Measurements from ENCODE around the gene KHDC4.

KHDC4 gene

DNA sequence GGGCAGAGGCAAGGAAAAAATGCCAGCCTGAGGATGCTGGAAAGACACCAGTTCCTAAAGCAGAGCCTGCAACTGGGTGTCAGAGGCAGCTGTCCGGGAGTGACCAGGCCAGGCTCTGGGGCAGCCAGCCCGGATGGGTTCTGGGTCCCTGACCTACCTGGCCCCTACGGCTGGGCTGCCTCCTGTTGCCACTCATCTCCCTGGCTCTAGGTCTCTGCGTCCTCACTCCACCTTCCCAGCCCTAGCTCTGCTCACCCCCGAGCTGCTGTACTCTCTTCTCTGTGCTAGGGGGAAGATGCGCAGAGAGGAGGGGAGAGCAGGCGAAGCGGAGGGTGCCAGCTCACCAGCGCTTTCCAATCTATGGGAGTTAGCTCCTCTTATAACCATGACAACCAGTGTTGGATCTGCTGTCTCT is 35.2 kb upstream of the KHDC4 start:
- DNase-seq (ENCODE audit: low read depth): no peak

DNA sequence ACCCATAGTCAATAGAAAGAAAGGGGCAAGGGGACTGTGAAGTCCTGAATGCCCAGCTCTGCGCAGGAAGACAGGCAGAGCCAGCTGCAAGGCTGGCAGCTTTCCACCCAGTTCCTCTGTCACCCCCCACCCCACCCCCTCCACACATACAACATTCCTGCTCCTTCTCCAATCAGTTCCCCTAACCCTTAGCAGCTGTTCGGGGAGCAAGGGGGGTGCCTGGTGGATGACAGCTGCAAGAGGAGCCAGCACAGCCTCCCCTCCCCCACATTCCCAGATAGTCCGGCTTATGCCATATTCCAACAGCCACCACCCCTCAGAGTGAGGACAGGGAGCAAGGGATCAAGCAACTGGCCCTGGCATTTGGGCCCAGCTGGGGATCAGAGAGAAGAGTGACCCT is 34.5 kb upstream of the KHDC4 start:
- DNase-seq (ENCODE audit: low read depth): no peak

DNA sequence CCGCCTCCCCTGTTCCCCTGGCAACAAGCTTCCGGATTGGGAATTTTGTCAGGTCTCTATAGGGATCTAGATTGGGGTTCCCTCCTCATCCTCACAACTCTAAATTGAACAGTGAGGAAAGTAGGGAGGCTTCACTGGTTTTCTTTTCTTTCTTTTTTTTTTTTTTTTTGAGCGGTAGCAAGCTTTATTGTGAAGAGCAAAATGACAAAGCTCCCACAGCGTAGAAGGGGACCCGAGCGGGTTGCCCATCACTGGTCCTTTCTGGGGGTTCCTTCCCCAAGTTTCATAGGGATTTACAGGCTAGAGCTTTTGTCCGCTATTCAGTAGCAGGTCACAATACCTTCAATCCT is 33.8 kb upstream of the KHDC4 start:
- DNase-seq (ENCODE audit: low read depth): no peak

DNA sequence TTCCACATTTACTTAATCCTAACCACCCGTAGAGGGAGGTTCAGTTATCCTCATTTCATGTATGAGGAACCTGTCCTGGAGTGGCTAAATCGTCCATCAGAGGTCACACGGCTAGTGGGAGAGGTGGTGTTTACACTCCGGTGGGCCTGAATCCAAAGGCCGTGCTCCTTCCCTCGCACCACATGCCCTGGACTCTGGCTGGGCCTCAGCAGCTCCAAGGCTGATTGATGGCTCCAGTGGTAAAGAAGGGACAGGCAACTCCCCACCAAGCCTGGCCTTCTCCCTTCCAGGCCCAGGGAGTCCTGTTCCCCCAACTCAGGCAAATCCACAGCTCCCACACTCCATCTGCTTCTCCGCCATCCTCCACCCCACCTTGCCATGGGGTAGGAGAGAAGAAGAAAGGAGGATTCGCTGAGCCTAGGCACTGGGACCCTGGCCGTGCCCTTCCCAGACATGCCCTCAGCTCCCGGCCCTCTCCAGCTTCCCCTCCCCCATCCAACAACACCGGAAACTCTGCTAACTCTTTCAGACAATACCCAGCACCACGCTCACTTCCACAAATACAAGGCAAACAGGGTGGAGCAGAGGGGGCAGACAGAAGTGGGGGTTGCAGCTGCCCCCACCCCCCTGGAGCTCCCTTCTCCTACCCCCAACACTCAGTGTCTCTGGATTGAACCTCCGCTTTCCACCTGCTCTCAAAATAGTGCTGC is 33.3 kb upstream of the KHDC4 start:
- no peak for DNase-seq (ENCODE audit: low read depth)

DNA sequence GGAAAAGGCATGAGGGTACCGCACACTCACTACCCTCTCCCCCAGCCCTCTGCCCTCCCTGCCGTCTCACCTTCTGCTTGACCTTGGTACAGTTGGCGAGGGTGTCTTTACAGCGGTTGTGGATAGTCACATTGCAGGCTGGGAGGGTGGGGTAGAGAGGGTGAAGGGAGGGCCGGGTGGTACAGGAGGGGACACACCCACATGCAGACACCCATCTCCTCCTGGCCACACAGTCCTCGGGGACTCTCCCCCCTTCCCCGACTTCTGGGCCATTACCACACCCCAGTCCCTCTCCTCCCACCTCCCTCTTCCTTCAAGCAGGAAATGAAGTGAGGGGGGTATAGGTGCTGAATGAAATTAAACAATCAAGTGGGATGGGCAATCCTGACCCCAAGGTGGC is 32.5 kb upstream of the KHDC4 start:
- no peak for DNase-seq (ENCODE audit: low read depth)

DNA sequence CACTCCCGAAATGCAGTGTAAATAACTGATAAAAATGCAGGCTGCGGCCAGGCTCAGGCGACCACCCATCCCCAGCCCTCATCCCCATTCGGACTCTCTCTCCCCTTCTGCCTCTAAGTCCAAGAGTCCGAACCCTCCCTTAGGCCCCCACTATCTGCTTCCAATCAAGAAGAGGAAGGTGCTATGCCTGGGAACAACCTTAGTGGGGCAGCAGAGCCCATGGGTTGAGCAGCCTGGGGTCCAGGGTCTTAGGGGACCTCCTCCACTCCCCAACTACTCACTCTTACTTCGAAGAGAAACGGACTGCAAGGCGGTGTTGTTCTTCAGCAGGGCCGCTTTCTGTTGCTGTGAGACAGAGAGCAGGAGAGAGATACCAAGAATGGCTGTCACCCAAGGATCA is 31.9 kb upstream of the KHDC4 start:
- no peak for DNase-seq (ENCODE audit: low read depth)

DNA sequence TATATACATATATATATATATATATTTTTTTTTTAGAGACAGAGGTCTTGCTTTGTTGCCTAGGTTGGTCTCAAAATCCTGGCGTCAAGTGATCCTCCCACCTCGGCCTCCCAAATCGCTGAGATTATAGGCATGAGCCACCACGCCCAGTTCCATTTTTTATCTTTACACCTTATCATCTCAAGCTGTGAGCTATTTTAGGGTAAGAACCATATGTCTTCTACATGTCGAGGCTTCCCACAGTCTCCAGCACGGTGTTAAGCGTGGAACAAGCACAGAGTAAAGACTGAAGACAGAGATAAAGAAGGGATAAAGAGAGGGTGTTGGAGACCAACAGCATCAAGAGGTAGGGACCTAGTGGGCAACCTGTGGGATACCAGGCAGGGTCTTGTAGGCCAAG is 30.0 kb upstream of the KHDC4 start:
- DNase-seq (ENCODE audit: low read depth): no peak

DNA sequence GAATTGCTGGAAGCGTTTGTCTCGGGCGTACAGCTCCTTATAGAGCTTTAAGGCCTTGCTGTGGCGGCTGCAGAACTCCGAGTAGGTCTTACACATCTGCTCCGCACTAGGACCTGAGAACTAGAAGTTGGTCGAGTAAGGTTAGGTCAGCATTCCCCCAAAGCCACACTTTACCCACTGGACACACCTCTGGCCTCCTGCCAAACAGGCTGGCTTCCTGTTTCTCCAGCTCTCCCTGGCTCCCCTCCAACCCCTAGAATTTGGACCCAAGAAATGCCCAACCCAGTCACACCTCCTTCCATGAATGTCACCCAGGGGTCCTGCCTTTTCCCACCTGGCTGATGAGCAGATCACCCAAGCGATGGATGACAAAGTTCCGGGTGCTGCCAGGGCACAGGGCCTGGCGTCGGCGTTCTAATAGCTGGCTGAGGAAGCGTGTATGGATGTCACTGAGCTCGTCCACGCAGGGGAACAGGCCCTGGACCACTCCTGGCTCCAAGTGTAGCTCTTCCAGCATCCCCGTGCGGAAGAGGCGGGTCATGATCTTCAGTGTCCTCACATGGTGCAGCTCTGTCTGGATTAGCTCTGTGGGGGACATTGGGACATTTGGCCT is 28.5 kb upstream of the KHDC4 start:
- no peak for DNase-seq (ENCODE audit: low read depth)

DNA sequence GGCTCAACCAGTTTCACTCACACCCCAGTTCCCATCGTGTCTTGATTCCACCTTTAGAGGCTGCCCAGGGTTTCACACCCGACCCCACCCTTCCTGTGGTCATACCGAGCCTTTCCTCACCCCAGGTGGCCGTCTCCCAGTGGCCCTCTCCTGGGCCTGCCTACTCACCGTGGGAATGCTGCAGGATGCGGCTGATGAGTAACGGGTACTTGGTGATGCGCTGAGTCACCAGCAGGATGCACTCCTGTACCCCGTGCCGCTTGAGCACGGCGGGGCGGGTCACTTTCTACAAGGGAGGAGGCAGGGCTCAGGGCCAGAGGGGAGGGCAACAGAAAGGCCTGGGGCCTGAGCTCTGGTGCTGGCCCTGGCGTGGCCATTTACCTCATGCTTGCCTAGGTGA is 27.7 kb upstream of the KHDC4 start:
- DNase-seq (ENCODE audit: low read depth): no peak

DNA sequence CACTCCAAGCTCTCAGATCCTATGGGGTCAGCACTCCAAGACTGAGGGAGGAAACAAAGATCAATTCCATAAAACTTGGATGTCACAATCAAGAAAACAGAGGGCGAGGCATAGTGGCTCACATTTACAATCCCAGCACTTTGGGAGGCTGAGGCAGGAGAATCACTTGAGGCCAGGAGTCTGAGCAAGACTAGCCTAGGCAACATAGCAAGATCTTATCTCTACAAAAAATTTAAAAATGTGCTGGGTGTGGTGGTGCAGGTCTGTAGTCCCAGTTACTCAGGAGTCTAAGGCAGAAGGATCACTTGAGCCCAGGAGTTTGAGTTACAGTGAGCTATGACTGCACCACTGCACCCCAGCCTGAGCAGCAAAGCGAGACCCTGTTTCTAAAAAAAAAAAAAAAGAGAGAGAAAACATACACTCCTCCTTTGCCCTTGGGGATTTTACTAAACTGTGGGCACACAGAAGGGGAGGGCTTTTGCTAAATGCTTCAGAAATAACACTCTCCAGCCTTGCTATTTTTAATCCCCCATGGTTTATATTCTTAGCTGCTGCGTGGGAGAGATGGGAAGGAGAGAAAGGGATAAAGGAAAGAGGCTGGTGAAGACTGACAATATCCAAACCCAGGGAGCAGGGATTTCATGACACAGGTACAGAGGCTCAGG is 26.0 kb upstream of the KHDC4 start:
- DNase-seq (ENCODE audit: low read depth): no peak

DNA sequence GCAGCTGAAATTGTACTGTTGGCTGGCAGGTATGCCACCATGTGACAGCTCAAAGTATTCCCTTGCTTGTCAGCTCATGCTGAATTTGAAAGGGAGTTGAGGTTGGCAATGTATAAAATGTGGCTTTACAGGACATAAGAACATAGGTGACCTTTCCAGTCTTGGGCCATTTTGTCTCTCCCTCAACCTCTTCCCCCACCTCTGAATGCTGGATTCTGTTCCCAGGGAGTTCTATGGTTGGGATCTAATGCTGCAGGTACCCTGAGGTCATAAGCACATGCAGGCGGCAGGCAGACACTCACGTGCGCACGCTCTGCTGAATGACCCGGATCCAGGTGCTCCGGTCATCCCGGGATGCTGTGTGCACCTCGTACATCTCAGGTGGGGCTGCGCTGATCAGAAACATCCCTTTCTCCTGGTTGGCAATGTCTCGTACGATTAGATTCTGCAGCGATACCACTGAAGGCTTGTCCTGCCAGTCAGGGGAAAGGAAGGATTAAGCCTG is 23.2 kb upstream of the KHDC4 start:
- DNase-seq (ENCODE audit: low read depth): no peak

DNA sequence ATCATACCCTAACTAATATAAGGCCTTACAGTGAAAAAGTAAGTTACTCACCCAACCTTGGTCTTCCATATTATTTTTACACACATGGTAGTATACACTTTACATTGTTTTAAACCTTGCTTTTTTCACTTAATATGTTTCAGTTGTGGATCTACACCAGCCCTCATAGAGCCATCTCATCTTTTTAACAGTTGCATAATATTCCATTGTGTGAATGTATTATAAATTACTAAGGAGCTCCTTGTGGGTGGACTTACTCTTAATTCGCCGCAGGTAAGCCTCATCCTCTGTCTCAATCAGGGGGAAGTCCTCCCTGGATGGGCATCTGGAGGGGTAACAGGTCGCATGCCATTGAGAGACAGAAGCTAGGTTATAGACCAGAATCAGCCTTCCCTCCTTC is 20.4 kb upstream of the KHDC4 start:
- no peak for DNase-seq (ENCODE audit: low read depth)

DNA sequence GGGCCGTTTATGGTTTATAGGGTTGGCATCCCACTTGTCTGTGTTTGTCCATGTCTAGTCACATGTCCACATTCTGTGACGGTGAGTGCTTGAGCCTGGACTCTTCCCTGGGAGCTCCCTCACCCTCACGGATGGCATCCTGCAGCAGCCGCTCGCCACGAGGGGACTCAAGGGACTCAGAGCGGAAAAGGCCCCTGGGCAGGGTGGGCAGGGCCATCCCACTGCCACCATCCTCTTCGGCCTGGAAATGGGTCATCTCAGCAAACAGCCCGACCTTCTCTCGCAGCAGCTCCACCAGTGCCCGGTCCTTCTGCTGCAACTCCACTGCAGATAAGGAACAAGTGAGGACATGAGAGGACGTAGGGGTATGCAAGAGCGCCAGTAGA is 18.3 kb upstream of the KHDC4 start:
- DNase-seq (ENCODE audit: low read depth): no peak

DNA sequence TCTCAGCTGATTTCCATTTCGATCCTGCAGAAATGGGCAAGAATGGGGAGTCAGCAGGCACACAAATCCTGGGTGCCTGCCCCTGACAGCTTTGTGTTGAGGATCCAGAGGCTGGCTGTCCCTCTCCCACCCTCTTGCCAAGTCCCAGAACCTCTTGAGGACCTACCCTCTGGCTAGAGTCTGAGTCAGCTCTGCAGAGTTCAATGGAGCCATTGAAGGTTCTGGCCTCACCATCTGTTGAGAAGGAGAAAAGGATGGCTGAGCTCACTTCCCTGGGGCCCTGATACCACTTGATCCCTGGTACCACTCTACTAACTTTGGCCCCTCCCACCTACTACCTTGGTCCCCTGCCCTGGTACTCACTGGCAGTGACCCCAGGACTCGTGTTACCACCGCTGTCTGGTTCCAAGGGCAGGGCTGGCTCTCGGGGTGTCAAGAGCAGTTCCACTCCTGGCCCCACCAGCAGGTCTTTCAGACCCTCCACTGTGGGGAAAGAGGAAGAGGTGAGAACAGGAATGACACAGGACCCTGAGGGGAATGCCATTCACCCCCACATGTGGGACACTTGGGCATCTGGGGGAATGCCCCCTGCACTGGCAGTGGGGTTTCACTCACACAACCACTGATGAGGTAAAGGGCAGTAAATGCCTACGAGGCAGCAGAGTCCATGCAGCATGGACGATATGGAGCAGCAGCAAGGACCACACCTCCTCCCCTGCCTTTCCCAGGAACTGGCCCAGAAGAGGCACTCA is 17.7 kb upstream of the KHDC4 start:
- no peak for DNase-seq (ENCODE audit: low read depth)

DNA sequence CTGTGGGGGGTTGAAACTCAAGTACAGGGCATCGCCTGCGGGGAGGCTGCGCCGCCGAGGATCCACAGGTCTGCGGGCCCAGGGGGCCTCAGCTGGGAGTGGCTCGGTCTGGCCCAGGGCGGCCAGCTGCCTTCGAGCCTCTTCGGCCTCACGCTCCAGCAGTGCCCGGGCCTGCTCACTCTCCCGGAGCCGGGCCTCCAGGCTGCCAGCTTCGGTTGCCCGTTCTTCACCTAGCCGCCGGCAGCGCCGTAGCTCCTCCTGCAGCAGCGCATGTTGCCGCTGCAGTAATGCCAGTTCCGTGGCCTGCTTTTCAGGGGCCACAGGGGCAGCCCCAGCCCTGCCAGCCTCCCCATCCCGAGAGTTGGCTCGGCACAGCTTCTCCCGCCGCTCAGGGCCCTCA is 16.6 kb upstream of the KHDC4 start:
- DNase-seq (ENCODE audit: low read depth): no peak

DNA sequence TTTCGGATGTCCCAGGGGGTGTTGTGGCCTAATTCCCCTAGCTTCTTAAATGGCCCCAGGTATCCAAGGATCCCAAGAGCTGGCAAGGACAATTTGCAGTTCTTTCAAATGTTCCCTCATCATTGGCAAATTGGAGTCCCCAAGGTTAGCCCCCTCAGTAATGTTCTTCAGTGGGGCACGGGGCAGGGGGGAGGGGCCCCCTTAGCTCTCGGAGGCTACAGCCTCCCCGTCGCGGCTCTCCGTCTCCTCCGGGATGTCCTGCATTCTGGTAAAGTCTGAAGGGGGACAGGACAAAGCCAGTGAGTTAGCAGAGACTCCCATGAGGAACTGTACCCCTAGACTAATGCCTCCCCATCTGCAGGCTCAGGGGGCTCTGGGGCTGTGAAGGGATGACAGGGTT is 13.5 kb upstream of the KHDC4 start:
- DNase-seq (ENCODE audit: low read depth): no peak

DNA sequence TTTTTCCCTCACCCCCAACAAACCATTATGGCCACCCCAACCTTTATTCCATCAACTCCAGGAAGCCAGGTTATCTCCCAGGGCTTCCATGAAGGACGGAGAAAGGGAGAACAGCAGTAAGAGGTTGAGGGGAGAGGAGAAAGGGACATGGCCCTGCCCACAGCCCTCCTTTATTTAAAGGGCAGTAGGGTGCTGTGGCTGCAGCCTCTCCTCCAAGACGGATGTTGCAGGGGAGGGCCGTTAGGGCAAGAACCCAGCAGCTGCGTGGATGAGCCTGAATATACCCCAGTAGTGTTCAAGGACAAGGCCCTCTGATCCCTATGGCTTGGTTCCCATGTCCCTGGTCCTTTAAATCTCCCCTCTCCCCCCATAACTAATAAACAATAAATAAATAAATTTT is 13.1 kb upstream of the KHDC4 start:
- DNase-seq (ENCODE audit: low read depth): no peak

DNA sequence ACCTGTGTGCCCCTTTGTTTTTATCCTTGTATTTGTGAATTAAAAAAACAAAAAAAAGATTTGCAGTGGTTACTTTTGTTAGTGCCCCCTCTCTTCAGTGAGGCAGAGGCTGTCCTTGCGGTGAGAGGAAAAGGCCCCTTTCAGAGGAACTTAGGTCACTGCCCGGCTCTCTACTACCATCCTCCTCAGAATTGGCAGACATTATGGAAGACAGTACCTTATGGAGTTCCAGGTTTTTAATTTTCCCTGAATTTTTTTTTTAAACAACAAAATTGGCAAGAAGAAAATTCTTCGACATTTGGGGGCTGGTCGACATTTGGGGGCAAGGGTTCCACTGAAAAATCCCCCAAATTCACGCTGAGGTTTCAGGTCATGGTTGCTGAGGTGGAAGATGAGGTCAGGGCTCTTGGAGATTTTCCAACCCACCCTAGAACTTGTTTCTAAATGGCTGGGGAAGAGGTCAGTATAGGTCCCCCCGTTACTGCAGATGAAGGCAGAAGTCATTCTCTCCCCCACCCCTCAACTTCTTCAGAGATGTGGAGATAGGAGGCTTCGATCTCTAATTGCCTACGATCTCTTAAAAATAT is 12.5 kb upstream of the KHDC4 start:
- no peak for DNase-seq (ENCODE audit: low read depth)

DNA sequence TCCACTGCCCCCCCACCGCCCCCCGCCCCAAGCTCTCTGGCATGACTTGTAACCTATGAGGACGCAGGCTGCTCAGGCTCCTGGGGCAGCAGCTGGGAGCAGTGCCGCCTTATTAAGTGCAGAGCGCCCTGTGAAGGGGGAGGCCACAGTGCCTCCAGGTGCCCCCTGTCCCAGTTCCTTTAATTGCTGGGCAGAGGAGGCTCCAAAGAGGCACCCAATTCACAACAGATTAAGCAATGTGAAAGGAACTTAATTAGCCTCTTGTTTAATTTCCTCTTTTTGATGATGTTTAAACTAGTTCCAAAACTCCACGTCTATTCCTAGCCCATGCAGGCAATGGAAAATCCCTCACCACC is 10.2 kb upstream of the KHDC4 start:
- DNase-seq (ENCODE audit: low read depth): no peak

DNA sequence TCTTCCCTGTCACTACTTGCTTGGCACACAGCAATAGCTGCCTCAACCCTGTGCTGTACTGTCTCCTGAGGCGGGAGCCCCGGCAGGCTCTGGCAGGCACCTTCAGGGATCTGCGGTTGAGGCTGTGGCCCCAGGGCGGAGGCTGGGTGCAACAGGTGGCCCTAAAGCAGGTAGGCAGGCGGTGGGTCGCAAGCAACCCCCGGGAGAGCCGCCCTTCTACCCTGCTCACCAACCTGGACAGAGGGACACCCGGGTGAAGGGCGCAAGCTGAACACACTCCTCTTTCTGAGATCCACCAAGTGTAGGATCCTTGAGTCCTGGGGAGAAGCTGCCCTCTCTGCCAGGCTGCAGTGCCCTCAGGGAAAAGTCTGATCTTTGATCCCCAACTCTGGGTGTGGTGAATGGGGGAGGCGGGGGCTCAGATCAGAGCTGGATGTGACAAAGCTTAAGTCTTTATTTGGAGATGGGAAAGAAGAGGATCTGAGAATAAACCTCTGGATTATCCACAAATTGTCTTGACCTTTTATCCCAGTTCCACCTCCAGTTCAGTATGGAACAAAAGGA is 8.4 kb upstream of the KHDC4 start:
- DNase-seq (ENCODE audit: low read depth): no peak

DNA sequence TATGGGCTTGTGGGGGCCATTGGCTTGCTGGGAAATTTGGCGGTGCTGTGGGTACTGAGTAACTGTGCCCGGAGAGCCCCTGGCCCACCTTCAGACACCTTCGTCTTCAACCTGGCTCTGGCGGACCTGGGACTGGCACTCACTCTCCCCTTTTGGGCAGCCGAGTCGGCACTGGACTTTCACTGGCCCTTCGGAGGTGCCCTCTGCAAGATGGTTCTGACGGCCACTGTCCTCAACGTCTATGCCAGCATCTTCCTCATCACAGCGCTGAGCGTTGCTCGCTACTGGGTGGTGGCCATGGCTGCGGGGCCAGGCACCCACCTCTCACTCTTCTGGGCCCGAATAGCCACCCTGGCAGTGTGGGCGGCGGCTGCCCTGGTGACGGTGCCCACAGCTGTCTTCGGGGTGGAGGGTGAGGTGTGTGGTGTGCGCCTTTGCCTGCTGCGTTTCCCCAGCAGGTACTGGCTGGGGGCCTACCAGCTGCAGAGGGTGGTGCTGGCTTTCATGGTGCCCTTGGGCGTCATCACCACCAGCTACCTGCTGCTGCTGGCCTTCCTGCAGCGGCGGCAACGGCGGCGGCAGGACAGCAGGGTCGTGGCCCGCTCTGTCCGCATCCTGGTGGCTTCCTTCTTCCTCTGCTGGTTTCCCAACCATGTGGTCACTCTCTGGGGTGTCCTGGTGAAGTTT is 7.8 kb upstream of the KHDC4 start:
- DNase-seq (ENCODE audit: low read depth): no peak
